ENCODE data around the gene WDR73. TPM values are rescaled to one million over a fixed set of nuclear protein-coding genes. Genes with fewer than 3 reads are reported as not detected.

Gene WDR73
- total and polyA plus RNA-seq, 2 of the 4 experiments (the other 2 are of a cell fraction) = 21.5 to 25.5 TPM

- intact Hi-C loops (cut with micrococcal nuclease) = no loop called here
Observed at GRCh38 chr15:84681831-84682230, 27.7 kb upstream of the WDR73 start.

More at GRCh38 chr15:84681831-84682230, 27.7 kb upstream of the WDR73 start:
- BruUV-seq (replicated peaks) = no TSS peak
- DNase-seq (peak; percentile 49), ATAC-seq (ENCODE audit: low read depth) (no peak)
- no peak overlapping the region for H3K23ac ChIP-seq (ENCODE audit: low read depth, low read length)
- no peak overlapping the region for H2BK120ac ChIP-seq (ENCODE audit: low read depth, low read length)
- TF ChIP-seq POLR2A (IDR thresholded peaks at IDR 0.05; ENCODE audit: low read depth, low read length) (no peak), CEBPB (IDR thresholded peaks at IDR 0.05; ENCODE audit: low read depth, low read length) (peak; percentile 95)
- no peak overlapping the region for H3K14ac ChIP-seq (replicated peaks; ENCODE audit: low read depth, low read length)
- peaks cover 3% of the 10 kb centered on the region; the same call in 1 of the 2 replicates for H3K9me1 ChIP-seq (ENCODE audit: insufficient read depth, low read length)
- no peak overlapping the region for H3K56ac ChIP-seq (ENCODE audit: extremely low read depth, insufficient read depth, low read length)
- H3K4ac ChIP-seq (ENCODE audit: low read depth, low read length) = no peak overlapping the region
- H3K18ac ChIP-seq (ENCODE audit: low read depth, low read length) = no peak overlapping the region
- H3K36me3 ChIP-seq (ENCODE audit: control insufficient read depth, insufficient read depth, low read length) = peaks cover 15% of the 10 kb centered on the region
- no peak overlapping the region for H3K9ac ChIP-seq (ENCODE audit: low read depth, low read length)
- no peak overlapping the region for H4K91ac ChIP-seq (ENCODE audit: insufficient read depth, low read depth, low read length)
- no peak overlapping the region for H4K8ac ChIP-seq (ENCODE audit: low read depth in 2 of 2, low read length in 2 of 2)
- no peak overlapping the region for H3K4me2 ChIP-seq (ENCODE audit: low read depth, low read length)
- no peaks in the 10 kb centered on the region for H3K9me3 ChIP-seq (ENCODE audit: control insufficient read depth, insufficient read depth, low read length)
- peaks cover 4% of the 10 kb centered on the region; the same call in 1 of the 2 replicates for H4K20me1 ChIP-seq (ENCODE audit: insufficient read depth, low read length)
- no peak overlapping the region for H2AFZ ChIP-seq (replicated peaks; ENCODE audit: low read length, poor library complexity)
- in situ Hi-C loops (cut with MboI; ENCODE audit: low sequenced_read_pairs) (no loop called here), dilution Hi-C loops (cut with HindIII; ENCODE audit: low sequenced_read_pairs, unreplicated experiment) (no loop called here)
- H2BK15ac ChIP-seq (ENCODE audit: low read depth, low read length) = no peak overlapping the region
- no peak overlapping the region for H2AK5ac ChIP-seq (ENCODE audit: low read depth, low read length)
- H4K5ac ChIP-seq (ENCODE audit: low read depth, low read length) = no peak overlapping the region
- H3K27ac ChIP-seq (ENCODE audit: insufficient read depth, low read length) = no peak overlapping the region
- no peak overlapping the region for H3K4me3 ChIP-seq (ENCODE audit: insufficient read depth, low read depth, low read length)
- ChIA-PET CTCF (no interaction called here), POLR2A (ENCODE audit: unreplicated experiment) (no interaction called here)
- WGBS, 2 experiments (ENCODE audit: extremely low coverage in 2 of 2, insufficient read length in 1 of 2) = 100% methylated on average over 1 of the region's 3 CpGs; no CpG with 5 or more reads in 1 of the 2 experiments
- no peaks in the 10 kb centered on the region for H3K27me3 ChIP-seq (ENCODE audit: control insufficient read depth, insufficient read depth, low read length)
- no peak overlapping the region for H2BK20ac ChIP-seq (ENCODE audit: low read depth, low read length)
- peaks cover 12 to 40% of the 10 kb centered on the region in 2 experiments for H3K79me1 ChIP-seq (ENCODE audit: low read depth in 1 of 2, low read length in 2 of 2)
- H3K4me1 ChIP-seq (ENCODE audit: control insufficient read depth, insufficient read depth, low read length) = no peaks in the 10 kb centered on the region
- no peak overlapping the region for H2AK9ac ChIP-seq (replicated peaks; ENCODE audit: low read depth, low read length, poor library complexity)
- no peak overlapping the region for H2BK5ac ChIP-seq (ENCODE audit: low read depth, low read length, poor library complexity, severe bottlenecking)
